Measurements from ENCODE around the gene ADAMTS17.

DNA sequence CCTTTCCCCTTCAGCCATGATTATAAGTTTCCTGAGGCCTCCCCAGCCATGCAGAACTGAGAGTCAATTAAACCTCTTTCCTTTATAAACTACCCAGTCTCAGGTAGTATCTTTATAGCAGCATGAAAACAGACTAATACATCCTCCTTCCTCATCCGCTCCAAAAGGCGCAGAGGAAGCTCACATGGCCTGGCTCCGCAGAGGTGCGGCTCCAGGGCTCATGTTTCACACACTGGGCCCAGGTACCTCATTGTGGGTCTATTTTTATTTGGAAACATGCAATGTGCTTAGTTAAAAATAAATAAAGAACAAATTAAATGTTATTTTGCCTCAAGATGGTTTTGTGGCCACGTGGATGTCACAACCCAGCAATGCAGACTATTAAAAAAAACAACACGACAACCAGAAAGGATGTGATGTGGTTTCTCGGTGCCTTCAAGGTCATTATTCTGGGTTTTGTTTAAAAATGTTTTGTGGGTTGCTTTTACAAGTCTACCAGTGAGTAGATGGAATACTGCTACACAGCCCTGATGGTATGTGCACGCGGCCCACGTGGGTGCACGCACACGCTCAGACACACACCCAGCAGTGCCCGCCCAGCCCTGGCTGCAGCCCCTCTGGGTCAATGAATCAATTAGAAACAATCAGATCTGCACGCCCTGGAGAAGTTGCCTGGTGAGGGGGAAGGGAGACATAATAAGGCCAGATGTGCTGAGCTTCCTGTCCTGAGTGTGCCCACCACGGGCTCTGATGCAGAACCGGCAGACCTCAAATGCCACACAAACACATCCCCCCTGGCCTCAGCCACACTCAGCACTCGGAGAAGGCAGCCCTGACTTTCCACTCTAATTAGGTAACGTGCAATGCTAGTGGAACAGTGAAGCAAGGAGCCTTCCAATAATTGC lies 140.1 kb downstream of the ADAMTS17 start:
- TF ChIP-seq, protein P1, sequence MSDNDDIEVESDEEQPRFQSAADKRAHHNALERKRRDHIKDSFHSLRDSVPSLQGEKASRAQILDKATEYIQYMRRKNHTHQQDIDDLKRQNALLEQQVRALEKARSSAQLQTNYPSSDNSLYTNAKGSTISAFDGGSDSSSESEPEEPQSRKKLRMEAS (IDR thresholded peaks at IDR 0.05): no peak
- TF ChIP-seq, protein P2, sequence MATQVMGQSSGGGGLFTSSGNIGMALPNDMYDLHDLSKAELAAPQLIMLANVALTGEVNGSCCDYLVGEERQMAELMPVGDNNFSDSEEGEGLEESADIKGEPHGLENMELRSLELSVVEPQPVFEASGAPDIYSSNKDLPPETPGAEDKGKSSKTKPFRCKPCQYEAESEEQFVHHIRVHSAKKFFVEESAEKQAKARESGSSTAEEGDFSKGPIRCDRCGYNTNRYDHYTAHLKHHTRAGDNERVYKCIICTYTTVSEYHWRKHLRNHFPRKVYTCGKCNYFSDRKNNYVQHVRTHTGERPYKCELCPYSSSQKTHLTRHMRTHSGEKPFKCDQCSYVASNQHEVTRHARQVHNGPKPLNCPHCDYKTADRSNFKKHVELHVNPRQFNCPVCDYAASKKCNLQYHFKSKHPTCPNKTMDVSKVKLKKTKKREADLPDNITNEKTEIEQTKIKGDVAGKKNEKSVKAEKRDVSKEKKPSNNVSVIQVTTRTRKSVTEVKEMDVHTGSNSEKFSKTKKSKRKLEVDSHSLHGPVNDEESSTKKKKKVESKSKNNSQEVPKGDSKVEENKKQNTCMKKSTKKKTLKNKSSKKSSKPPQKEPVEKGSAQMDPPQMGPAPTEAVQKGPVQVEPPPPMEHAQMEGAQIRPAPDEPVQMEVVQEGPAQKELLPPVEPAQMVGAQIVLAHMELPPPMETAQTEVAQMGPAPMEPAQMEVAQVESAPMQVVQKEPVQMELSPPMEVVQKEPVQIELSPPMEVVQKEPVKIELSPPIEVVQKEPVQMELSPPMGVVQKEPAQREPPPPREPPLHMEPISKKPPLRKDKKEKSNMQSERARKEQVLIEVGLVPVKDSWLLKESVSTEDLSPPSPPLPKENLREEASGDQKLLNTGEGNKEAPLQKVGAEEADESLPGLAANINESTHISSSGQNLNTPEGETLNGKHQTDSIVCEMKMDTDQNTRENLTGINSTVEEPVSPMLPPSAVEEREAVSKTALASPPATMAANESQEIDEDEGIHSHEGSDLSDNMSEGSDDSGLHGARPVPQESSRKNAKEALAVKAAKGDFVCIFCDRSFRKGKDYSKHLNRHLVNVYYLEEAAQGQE (IDR thresholded peaks at IDR 0.05; ENCODE audit: low read depth): no peak
- TF ChIP-seq TAF1 (IDR thresholded peaks at IDR 0.05; ENCODE audit: low read depth): no peak
- no peak for TF ChIP-seq YY1 (IDR thresholded peaks at IDR 0.05; ENCODE audit: low read depth)
- TF ChIP-seq CEBPB (IDR thresholded peaks at IDR 0.05): no peak
- TF ChIP-seq EGR1 (IDR thresholded peaks at IDR 0.05): no peak
- TF ChIP-seq EP300 (IDR thresholded peaks at IDR 0.05; ENCODE audit: borderline replicate concordance): no peak
- no peak for TF ChIP-seq TCF12 (IDR thresholded peaks at IDR 0.05; ENCODE audit: low read depth)
- no peak for TF ChIP-seq NFIC (IDR thresholded peaks at IDR 0.05)

Data from Ishikawa (cell line).